Urothelium cell line (cell line): ENCODE results near the gene CYGB.

Experiments used
- DNase-seq: peaks from one replicate; pipeline ENCODE4 v3.0.0; 2011; ENCODE audit warnings: low spot score, mixed read lengths
- FAIRE-seq: peaks from 2 replicates; lab custom pipeline; 2011; peaks lifted over from hg19 to GRCh38; lab: Jason Lieb, UNC

Gene CYGB

DNA sequence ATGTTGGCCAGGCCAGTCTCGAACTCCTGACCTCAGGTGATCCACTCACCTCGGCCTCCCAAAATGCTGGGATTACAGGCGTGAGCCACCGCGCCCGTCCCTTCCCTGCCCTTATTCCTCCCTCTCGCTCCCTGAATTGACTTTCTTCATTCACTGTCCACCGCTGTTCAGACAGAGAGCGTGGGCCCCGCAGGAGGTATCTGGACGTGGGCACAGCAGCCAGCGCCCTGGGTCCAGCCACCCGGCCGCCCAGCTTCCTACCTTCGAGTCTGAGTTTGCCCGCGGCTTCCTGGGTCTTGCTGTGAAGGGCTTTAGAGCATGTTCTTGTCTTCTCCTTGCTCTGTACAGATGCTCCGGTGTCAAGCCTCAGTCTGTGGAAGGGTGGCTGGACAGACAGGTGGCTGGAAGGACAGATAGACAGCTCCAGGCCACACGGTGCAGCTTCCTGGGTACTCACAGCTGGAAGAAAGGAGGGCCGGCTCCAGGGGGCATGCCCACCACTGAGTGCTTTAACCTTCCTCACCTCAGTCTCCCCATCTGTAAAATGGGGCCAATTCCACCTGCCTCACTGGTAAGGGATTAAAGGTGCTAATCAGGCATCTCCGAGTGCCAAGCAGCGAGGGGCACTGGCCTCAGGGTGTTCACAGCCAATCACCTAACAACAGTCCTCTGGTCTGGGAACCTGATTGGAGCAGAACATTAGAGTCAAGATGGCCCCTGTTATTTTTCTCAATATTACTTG lies 49.9 kb downstream of the CYGB start:
- FAIRE-seq (no peak), DNase-seq (no peak)

DNA sequence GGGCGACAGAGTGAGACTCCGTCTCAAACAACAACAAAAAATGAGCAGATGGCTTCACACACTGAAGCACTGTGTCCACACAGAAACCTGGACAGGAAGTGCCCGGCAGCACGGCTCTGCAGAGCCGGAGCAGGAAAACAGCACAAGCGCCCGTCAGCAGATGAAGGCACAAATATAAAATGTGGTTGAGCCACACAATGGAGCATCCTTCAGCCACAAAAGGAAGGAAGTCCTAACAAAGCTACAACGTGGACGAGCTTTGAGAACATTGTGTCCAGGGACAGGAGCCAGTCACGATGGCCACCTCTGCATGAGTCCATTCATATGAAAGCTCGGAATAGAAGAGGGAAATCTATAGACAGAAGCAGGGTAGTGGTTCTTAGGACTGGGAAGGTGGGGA lies 51.9 kb downstream of the CYGB start:
- FAIRE-seq (no peak), DNase-seq (no peak)

GRCh38 chr17:76484228-76484725 lies 53.2 kb downstream of the CYGB start:
- DNase-seq (no peak), FAIRE-seq (no peak)

DNA sequence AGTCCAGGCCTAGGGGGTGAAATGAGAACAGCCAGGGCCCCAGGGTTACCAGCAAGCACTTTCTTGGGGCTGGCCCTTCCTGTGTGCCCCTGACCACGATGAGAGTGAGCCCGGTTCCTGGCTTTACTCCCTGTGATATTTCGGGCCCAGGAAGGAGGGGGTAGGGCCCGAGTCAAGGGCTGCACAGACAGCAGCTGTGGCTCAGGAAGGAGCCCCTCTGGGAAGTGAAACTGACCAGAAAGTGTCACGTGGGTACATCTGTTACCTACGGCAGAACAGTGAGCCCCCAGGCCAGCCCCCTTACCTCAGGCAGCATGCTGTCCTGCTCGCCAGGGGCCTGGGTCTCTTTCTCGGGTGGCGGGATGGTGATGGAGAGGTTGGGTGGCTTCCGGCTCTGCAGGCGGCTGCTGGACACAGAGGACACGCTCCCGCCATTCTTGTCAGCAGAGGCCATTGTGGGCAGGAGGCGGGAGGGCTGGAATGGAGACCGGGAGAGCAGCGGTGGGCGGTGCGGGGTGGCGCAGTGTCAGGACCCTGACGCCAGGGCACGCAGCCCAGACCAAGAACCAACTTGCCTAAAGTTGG lies 56.3 kb downstream of the CYGB start:
- FAIRE-seq, result no peak

GRCh38 chr17:76480632-76481031 lies 56.9 kb downstream of the CYGB start:
- DNase-seq, result no peak
- no peak for FAIRE-seq

More for the DNA sequence above, 56.3 kb downstream of the CYGB start:
- DNase-seq, result no peak

GRCh38 chr17:76479515-76480060 lies 57.9 kb downstream of the CYGB start:
- no peak for FAIRE-seq
- no peak for DNase-seq

- FAIRE-seq, result peak; percentile 50
- DNase-seq, result no peak
Measured at GRCh38 chr17:76478730-76479514, 58.6 kb downstream of the CYGB start.

- FAIRE-seq (no peak), DNase-seq (no peak)
Measured at GRCh38 chr17:76478097-76478496, 59.4 kb downstream of the CYGB start.

- FAIRE-seq (no peak), DNase-seq (no peak)
Measured at GRCh38 chr17:76477576-76477975, 59.9 kb downstream of the CYGB start.
